ENCODE measurements around the gene HOXB8. TPM values are rescaled to one million over a fixed set of nuclear protein-coding genes. Genes with fewer than 3 reads are reported as not detected.

The HOXB8 gene
- total and polyA plus RNA-seq, 2 donors (not counting 3 experiments of a cell fraction or from before 2014, with no cell fraction given): 1.7 to 2.4 TPM

- no peak for TF ChIP-seq JUN (IDR thresholded peaks at IDR 0.05; ENCODE audit: borderline replicate concordance, insufficient read depth, insufficient read length, low read depth)
- TF ChIP-seq MAX (IDR thresholded peaks at IDR 0.05; ENCODE audit: insufficient read depth, insufficient read length): no peak
- no peak for TF ChIP-seq CTCF (IDR thresholded peaks at IDR 0.05; ENCODE audit: extremely low read depth in 1 of 2, insufficient read depth in 1 of 2, low read depth in 1 of 2, low read length in 2 of 2)
- TF ChIP-seq POLR2AphosphoS5 (IDR thresholded peaks at IDR 0.05; ENCODE audit: insufficient read depth, low read depth, low read length): no peak
- TF ChIP-seq MYC (IDR thresholded peaks at IDR 0.05; ENCODE audit: low read depth, low read length): no peak
- TF ChIP-seq POLR2A (IDR thresholded peaks at IDR 0.05; ENCODE audit: low read depth, low read length): no peak
- no peak for TF ChIP-seq FOS (IDR thresholded peaks at IDR 0.05; ENCODE audit: borderline replicate concordance, insufficient read depth, low read length)
- TF ChIP-seq GATA2 (IDR thresholded peaks at IDR 0.05; ENCODE audit: insufficient read depth, insufficient read length, low read depth, low read length): no peak
- no peak for TF ChIP-seq EZH2 (IDR thresholded peaks at IDR 0.05; ENCODE audit: borderline replicate concordance, low read depth, low read length, severe bottlenecking)
- ChIA-PET CTCF (interaction anchor here (0.9 to 1.5 kb wide), 3 partner anchors 282 to 375 kb away, joined by 3 to 5 read pairs (median 4); no protein-coding TSS in a partner anchor), POLR2A (interaction anchor here (0.6 kb wide), 1 partner anchor 24 kb away, joined by 3 read pairs; no protein-coding TSS in a partner anchor)
- Histone ChIP-seq H3K36me3 (ENCODE audit: control insufficient read depth in 2 of 2, extremely low read depth in 1 of 2, insufficient read depth in 2 of 2, low read length in 2 of 2) (peaks cover 3 to 11% of the 10 kb centered on the region in 2 experiments), H3K79me2 (ENCODE audit: control insufficient read depth, insufficient read depth, low read length) (peaks cover 25% of the 10 kb centered on the region), H3K4me1 (ENCODE audit: control insufficient read depth, extremely low read depth, insufficient read depth, low read length) (peaks cover 41% of the 10 kb centered on the region), H3K4me2 (ENCODE audit: insufficient read depth, low read length) (no peak overlapping the region), H4K20me1 (replicated peaks; ENCODE audit: control insufficient read depth, extremely low read depth, insufficient read depth, low read length) (no peaks in the 10 kb centered on the region), H3K27me3 (ENCODE audit: control insufficient read depth in 2 of 2, insufficient read depth in 2 of 2, low read length in 2 of 2) (no peaks in the 10 kb centered on the region), H3K9me3 (replicated peaks; ENCODE audit: control insufficient read depth, insufficient read depth, low read length) (no peaks in the 10 kb centered on the region), H3K9me1 (replicated peaks; ENCODE audit: control insufficient read depth, extremely low read depth, insufficient read depth, low read length) (no peaks in the 10 kb centered on the region), H2AFZ (ENCODE audit: low read depth, low read length) (no peak overlapping the region), H3K27ac (ENCODE audit: insufficient read depth, low read depth, low read length) (no peak overlapping the region), H3K9ac (replicated peaks; ENCODE audit: extremely low read depth, insufficient read depth, low read length) (no peak overlapping the region), H3K4me3 (replicated peaks in 1 of 3; ENCODE audit: insufficient read depth in 1 of 3, low read depth in 1 of 3, low read length in 3 of 3) (no peak overlapping the region)
- intact Hi-C loops (cut with micrococcal nuclease) (no loop called here), dilution Hi-C loops (cut with MboI; ENCODE audit: extremely low pct_ligation_motif_present, low sequenced_read_pairs) (no loop called here)
- FAIRE-seq: no peak
- BruUV-seq (replicated peaks): no TSS peak
- no peak for DNase-seq (ENCODE audit: low read depth, low spot score)
Observed at GRCh38 chr17:48590607-48591161, 24.4 kb downstream of the HOXB8 start.
